ENCODE data around the gene USP6NL.

DNA sequence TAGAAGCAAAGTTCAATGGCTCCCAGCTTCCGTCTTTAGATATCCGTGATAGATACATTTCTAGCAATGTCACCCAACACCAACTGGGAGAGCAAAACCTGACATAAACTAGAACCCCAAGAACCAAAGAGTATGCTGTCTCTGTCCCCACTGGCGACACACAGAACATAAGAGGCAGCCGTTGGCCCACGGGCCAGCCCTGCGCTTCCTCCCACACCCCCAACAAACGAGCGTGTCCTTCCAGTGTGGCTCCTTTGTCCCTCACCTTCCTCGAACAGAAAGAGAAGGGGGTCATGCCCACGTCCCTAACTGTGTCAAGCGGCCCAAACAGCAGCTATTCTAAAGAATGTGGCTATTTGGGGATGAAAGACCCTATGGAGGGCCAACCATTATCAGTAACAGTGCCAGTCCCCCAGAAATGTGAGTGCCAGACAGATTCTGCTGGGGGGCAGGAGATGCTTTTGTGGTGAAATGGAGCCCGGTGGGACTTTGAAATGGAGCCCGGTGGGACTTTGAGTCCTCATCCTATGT, 171.9 kb downstream of the USP6NL start:
- TF ChIP-seq ELF4 (CRISPR knock-in tag; IDR thresholded peaks at IDR 0.05; ENCODE audit: low read depth) (no peak), SP1 (CRISPR knock-in tag; conservative IDR thresholded peaks at IDR 0.05) (no peak), NR2C2 (CRISPR knock-in tag; IDR thresholded peaks at IDR 0.05) (no peak), ZNF121 (CRISPR knock-in tag; IDR thresholded peaks at IDR 0.05) (no peak), SMAD3 (CRISPR knock-in tag; IDR thresholded peaks at IDR 0.05; ENCODE audit: borderline replicate concordance) (no peak), JAZF1 (CRISPR knock-in tag; IDR thresholded peaks at IDR 0.05) (no peak)
- TF ChIP-seq, protein P1, sequence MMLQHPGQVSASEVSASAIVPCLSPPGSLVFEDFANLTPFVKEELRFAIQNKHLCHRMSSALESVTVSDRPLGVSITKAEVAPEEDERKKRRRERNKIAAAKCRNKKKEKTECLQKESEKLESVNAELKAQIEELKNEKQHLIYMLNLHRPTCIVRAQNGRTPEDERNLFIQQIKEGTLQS (CRISPR knock-in tag; conservative IDR thresholded peaks at IDR 0.05): no peak
- TF ChIP-seq, protein P2, sequence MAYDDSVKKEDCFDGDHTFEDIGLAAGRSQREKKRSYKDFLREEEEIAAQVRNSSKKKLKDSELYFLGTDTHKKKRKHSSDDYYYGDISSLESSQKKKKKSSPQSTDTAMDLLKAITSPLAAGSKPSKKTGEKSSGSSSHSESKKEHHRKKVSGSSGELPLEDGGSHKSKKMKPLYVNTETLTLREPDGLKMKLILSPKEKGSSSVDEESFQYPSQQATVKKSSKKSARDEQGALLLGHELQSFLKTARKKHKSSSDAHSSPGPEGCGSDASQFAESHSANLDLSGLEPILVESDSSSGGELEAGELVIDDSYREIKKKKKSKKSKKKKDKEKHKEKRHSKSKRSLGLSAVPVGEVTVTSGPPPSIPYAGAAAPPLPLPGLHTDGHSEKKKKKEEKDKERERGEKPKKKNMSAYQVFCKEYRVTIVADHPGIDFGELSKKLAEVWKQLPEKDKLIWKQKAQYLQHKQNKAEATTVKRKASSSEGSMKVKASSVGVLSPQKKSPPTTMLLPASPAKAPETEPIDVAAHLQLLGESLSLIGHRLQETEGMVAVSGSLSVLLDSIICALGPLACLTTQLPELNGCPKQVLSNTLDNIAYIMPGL (CRISPR knock-in tag; IDR thresholded peaks at IDR 0.05): no peak
- TF ChIP-seq, protein P3, sequence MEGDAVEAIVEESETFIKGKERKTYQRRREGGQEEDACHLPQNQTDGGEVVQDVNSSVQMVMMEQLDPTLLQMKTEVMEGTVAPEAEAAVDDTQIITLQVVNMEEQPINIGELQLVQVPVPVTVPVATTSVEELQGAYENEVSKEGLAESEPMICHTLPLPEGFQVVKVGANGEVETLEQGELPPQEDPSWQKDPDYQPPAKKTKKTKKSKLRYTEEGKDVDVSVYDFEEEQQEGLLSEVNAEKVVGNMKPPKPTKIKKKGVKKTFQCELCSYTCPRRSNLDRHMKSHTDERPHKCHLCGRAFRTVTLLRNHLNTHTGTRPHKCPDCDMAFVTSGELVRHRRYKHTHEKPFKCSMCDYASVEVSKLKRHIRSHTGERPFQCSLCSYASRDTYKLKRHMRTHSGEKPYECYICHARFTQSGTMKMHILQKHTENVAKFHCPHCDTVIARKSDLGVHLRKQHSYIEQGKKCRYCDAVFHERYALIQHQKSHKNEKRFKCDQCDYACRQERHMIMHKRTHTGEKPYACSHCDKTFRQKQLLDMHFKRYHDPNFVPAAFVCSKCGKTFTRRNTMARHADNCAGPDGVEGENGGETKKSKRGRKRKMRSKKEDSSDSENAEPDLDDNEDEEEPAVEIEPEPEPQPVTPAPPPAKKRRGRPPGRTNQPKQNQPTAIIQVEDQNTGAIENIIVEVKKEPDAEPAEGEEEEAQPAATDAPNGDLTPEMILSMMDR (IDR thresholded peaks at IDR 0.05): no peak
- TF ChIP-seq, protein P4, sequence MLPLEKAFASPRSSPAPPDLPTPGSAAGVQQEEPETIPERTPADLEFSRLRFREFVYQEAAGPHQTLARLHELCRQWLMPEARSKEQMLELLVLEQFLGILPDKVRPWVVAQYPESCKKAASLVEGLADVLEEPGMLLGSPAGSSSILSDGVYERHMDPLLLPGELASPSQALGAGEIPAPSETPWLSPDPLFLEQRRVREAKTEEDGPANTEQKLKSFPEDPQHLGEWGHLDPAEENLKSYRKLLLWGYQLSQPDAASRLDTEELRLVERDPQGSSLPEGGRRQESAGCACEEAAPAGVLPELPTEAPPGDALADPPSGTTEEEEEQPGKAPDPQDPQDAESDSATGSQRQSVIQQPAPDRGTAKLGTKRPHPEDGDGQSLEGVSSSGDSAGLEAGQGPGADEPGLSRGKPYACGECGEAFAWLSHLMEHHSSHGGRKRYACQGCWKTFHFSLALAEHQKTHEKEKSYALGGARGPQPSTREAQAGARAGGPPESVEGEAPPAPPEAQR (CRISPR knock-in tag; IDR thresholded peaks at IDR 0.05): no peak
- TF ChIP-seq, protein P5, sequence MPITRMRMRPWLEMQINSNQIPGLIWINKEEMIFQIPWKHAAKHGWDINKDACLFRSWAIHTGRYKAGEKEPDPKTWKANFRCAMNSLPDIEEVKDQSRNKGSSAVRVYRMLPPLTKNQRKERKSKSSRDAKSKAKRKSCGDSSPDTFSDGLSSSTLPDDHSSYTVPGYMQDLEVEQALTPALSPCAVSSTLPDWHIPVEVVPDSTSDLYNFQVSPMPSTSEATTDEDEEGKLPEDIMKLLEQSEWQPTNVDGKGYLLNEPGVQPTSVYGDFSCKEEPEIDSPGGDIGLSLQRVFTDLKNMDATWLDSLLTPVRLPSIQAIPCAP (CRISPR knock-in tag; IDR thresholded peaks at IDR 0.05): no peak
- TF ChIP-seq, protein P6, sequence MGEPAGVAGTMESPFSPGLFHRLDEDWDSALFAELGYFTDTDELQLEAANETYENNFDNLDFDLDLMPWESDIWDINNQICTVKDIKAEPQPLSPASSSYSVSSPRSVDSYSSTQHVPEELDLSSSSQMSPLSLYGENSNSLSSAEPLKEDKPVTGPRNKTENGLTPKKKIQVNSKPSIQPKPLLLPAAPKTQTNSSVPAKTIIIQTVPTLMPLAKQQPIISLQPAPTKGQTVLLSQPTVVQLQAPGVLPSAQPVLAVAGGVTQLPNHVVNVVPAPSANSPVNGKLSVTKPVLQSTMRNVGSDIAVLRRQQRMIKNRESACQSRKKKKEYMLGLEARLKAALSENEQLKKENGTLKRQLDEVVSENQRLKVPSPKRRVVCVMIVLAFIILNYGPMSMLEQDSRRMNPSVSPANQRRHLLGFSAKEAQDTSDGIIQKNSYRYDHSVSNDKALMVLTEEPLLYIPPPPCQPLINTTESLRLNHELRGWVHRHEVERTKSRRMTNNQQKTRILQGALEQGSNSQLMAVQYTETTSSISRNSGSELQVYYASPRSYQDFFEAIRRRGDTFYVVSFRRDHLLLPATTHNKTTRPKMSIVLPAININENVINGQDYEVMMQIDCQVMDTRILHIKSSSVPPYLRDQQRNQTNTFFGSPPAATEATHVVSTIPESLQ (CRISPR knock-in tag; IDR thresholded peaks at IDR 0.05): no peak
